ENCODE measurements around the gene IGSF9. TPM values are rescaled to one million over a fixed set of nuclear protein-coding genes. Genes with fewer than 3 reads are reported as not detected.

Gene IGSF9
- total and polyA plus RNA-seq, 2 of the 4 experiments (the other 2 are of a cell fraction): 0.05 TPM; not detected in 1

GRCh38 chr1:159942632-159943277 is 2.7 kb downstream of the IGSF9 start:
- H3K27me3 ChIP-seq (ENCODE audit: control insufficient read depth, insufficient read depth, low read length): peaks cover 78% of the 10 kb centered on the region
- H2BK15ac ChIP-seq (ENCODE audit: low read depth, low read length): no peak overlapping the region
- no peaks in the 10 kb centered on the region for H3K36me3 ChIP-seq (ENCODE audit: control insufficient read depth, insufficient read depth, low read length)
- BruUV-seq (replicated peaks): no TSS peak
- in situ Hi-C loops (cut with MboI; ENCODE audit: low sequenced_read_pairs): no loop called here
- intact Hi-C loops (cut with micrococcal nuclease): loop anchor here (10.0 kb wide), 1 partner anchor 432 kb away; no protein-coding TSS in a partner anchor
- H3K9ac ChIP-seq (ENCODE audit: low read depth, low read length): no peak overlapping the region
- CTCF ChIA-PET: no interaction called here
- no peak overlapping the region for H3K14ac ChIP-seq (replicated peaks; ENCODE audit: low read depth, low read length)
- no peak for DNase-seq
- no peak overlapping the region for H3K23ac ChIP-seq (ENCODE audit: low read depth, low read length)
- no peak overlapping the region for H4K91ac ChIP-seq (ENCODE audit: insufficient read depth, low read depth, low read length)
- no peak overlapping the region for H3K27ac ChIP-seq (ENCODE audit: insufficient read depth, low read length)
- H3K4me2 ChIP-seq (ENCODE audit: low read depth, low read length): no peak overlapping the region
- H3K18ac ChIP-seq (ENCODE audit: low read depth, low read length): no peak overlapping the region
- dilution Hi-C loops (cut with HindIII; ENCODE audit: low sequenced_read_pairs, unreplicated experiment): no loop called here
- no peak overlapping the region for H2AK5ac ChIP-seq (ENCODE audit: low read depth, low read length)
- no peaks in the 10 kb centered on the region for H3K4me1 ChIP-seq (ENCODE audit: control insufficient read depth, insufficient read depth, low read length)
- no peak for TF ChIP-seq MAZ (IDR thresholded peaks at IDR 0.05; ENCODE audit: borderline replicate concordance, low read depth, low read length)
- H3K56ac ChIP-seq (ENCODE audit: extremely low read depth, insufficient read depth, low read length): no peak overlapping the region
- POLR2A ChIA-PET (ENCODE audit: unreplicated experiment): no interaction called here
- H3K9me1 ChIP-seq (ENCODE audit: insufficient read depth, low read length): no peaks in the 10 kb centered on the region
- no peak overlapping the region for H3K4me3 ChIP-seq (ENCODE audit: insufficient read depth, low read depth, low read length)
- H3K4ac ChIP-seq (ENCODE audit: low read depth, low read length): no peak overlapping the region
- no peak overlapping the region for H4K5ac ChIP-seq (ENCODE audit: low read depth, low read length)
- no peak for ATAC-seq (ENCODE audit: low read depth)
- no peak overlapping the region for H2BK5ac ChIP-seq (ENCODE audit: low read depth, low read length, poor library complexity, severe bottlenecking)
- WGBS, 2 experiments (ENCODE audit: extremely low coverage in 2 of 2, insufficient read length in 1 of 2): 60% methylated on average over 4 of the region's 15 CpGs; no CpG with 5 or more reads in 1 of the 2 experiments
- no peaks in the 10 kb centered on the region for H3K9me3 ChIP-seq (ENCODE audit: control insufficient read depth, insufficient read depth, low read length)
- H2AK9ac ChIP-seq (replicated peaks; ENCODE audit: low read depth, low read length, poor library complexity): no peak overlapping the region
- no peak overlapping the region for H2AFZ ChIP-seq (replicated peaks; ENCODE audit: low read length, poor library complexity)
- no peaks in the 10 kb centered on the region for H4K20me1 ChIP-seq (ENCODE audit: insufficient read depth, low read length)
- H2BK20ac ChIP-seq (ENCODE audit: low read depth, low read length): no peak overlapping the region
- H3K79me1 ChIP-seq (ENCODE audit: low read depth in 1 of 2, low read length in 2 of 2): no peaks in the 10 kb centered on the region
- no peak overlapping the region for H4K8ac ChIP-seq (ENCODE audit: low read depth in 2 of 2, low read length in 2 of 2)
- H2BK120ac ChIP-seq (ENCODE audit: low read depth, low read length): no peak overlapping the region

All from IMR-90 (cell line).